Measurements from ENCODE around the gene ZNF883.

- TF ChIP-seq CTCF (conservative IDR thresholded peaks at IDR 0.05; ENCODE audit: low read depth, low read length) (no peak), EZH2 (IDR thresholded peaks at IDR 0.05; ENCODE audit: low read length, unreplicated experiment) (no peak)
Measured at GRCh38 chr9:112911736-112912135, 100.3 kb downstream of the ZNF883 start.
